ENCODE measurements around the gene DIDO1.

- TF ChIP-seq, protein P1, sequence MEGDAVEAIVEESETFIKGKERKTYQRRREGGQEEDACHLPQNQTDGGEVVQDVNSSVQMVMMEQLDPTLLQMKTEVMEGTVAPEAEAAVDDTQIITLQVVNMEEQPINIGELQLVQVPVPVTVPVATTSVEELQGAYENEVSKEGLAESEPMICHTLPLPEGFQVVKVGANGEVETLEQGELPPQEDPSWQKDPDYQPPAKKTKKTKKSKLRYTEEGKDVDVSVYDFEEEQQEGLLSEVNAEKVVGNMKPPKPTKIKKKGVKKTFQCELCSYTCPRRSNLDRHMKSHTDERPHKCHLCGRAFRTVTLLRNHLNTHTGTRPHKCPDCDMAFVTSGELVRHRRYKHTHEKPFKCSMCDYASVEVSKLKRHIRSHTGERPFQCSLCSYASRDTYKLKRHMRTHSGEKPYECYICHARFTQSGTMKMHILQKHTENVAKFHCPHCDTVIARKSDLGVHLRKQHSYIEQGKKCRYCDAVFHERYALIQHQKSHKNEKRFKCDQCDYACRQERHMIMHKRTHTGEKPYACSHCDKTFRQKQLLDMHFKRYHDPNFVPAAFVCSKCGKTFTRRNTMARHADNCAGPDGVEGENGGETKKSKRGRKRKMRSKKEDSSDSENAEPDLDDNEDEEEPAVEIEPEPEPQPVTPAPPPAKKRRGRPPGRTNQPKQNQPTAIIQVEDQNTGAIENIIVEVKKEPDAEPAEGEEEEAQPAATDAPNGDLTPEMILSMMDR (IDR thresholded peaks at IDR 0.05): no peak
- no peak for TF ChIP-seq POLR2AphosphoS5 (IDR thresholded peaks at IDR 0.05)
These were observed 23.0 kb upstream of the DIDO1 start for GRCh38 chr20:62949153-62949821.
